ENCODE data around the gene WWOX.
"Not testable (repeated sequence)": the region's sequence is repeated elsewhere in the genome, so short reads cannot be mapped to it uniquely, and the experiment has no call there.

Gene WWOX

GRCh38 chr16:78668393-78668792 is 568.9 kb downstream of the WWOX start:
- no peak for DNase-seq

- no peak for DNase-seq
These were observed 570.5 kb downstream of the WWOX start for GRCh38 chr16:78669994-78670393.

- no peak for DNase-seq
These were observed 573.5 kb downstream of the WWOX start for GRCh38 chr16:78672779-78673556.

GRCh38 chr16:78673884-78674283 is 574.4 kb downstream of the WWOX start:
- no peak for DNase-seq

- DNase-seq: no peak
These were observed 575.9 kb downstream of the WWOX start for GRCh38 chr16:78675312-78675711.

GRCh38 chr16:78675951-78676792 is 576.7 kb downstream of the WWOX start:
- DNase-seq: no peak

GRCh38 chr16:78677181-78677731 is 577.8 kb downstream of the WWOX start:
- DNase-seq: no peak

- no peak for DNase-seq
These were observed 580.1 kb downstream of the WWOX start for GRCh38 chr16:78679546-78679945.

GRCh38 chr16:78681743-78682142 is 582.3 kb downstream of the WWOX start:
- no peak for DNase-seq

- no peak for DNase-seq
These were observed 584.7 kb downstream of the WWOX start for GRCh38 chr16:78684030-78684611.

- no peak for DNase-seq
These were observed 585.4 kb downstream of the WWOX start for GRCh38 chr16:78684655-78685375.

GRCh38 chr16:78686601-78687000 is 587.1 kb downstream of the WWOX start:
- no peak for DNase-seq

GRCh38 chr16:78689028-78689427 is 589.6 kb downstream of the WWOX start:
- DNase-seq: peak; percentile 22

- no peak for DNase-seq
These were observed 590.1 kb downstream of the WWOX start for GRCh38 chr16:78689536-78689935.

- DNase-seq: no peak
These were observed 591.1 kb downstream of the WWOX start for GRCh38 chr16:78690510-78690909.

GRCh38 chr16:78691746-78692145 is 592.3 kb downstream of the WWOX start:
- DNase-seq: not testable (repeated sequence)

GRCh38 chr16:78693496-78693895 is 594.0 kb downstream of the WWOX start:
- no peak for DNase-seq

GRCh38 chr16:78694414-78694813 is 595.0 kb downstream of the WWOX start:
- no peak for DNase-seq

GRCh38 chr16:78695391-78695790 is 595.9 kb downstream of the WWOX start:
- DNase-seq: no peak

- DNase-seq: no peak
These were observed 597.3 kb downstream of the WWOX start for GRCh38 chr16:78696797-78697196.

GRCh38 chr16:78697426-78697825 is 598.0 kb downstream of the WWOX start:
- DNase-seq: no peak

GRCh38 chr16:78703936-78704335 is 604.5 kb downstream of the WWOX start:
- no peak for DNase-seq

GRCh38 chr16:78704416-78704815 is 605.0 kb downstream of the WWOX start:
- DNase-seq: no peak
